Skeletal muscle tissue (tissue), 4 donors: ENCODE measurements around the gene NID2. TPM values are rescaled to one million over a fixed set of nuclear protein-coding genes. Genes with fewer than 3 reads are reported as not detected.

Experiments
- H3K27ac ChIP-seq: one replicate; pipeline ENCODE4 v1.7.0; 2013; ENCODE audit warnings: mild to moderate bottlenecking, low read depth, low read length, inconsistent platforms
- H3K27me3 ChIP-seq, 3 donors: one replicate each; pipeline ENCODE4 v1.7.0; 2013; ENCODE audit warnings: low read length in 3 of 3; ENCODE audit not compliant: control insufficient read depth in 3 of 3, insufficient read depth in 3 of 3
- H3K36me3 ChIP-seq, 3 donors: one replicate each; pipeline ENCODE4 v1.7.0; 2013; ENCODE audit warnings: low read length in 3 of 3; ENCODE audit not compliant: control insufficient read depth in 3 of 3, insufficient read depth in 3 of 3
- H3K4me1 ChIP-seq, 3 donors: one replicate each; pipeline ENCODE4 v1.7.0; 2013; ENCODE audit warnings: low read length in 3 of 3, mild to moderate bottlenecking in 3 of 3; ENCODE audit not compliant: control insufficient read depth in 3 of 3, insufficient read depth in 3 of 3
- H3K4me3 ChIP-seq, 3 donors: one replicate each; pipeline ENCODE4 v1.7.0; 2013; ENCODE audit warnings: low read length in 3 of 3
- H3K9ac ChIP-seq, 3 donors: one replicate each; pipeline ENCODE4 v1.7.0; 2013; ENCODE audit warnings: low read length in 3 of 3, mild to moderate bottlenecking in 3 of 3, moderate library complexity in 2 of 3, low read depth in 1 of 3
- H3K9me3 ChIP-seq, 3 donors: one replicate each; pipeline ENCODE4 v1.7.0; 2013; ENCODE audit warnings: low read length in 3 of 3; ENCODE audit not compliant: control insufficient read depth in 3 of 3
- total RNA-seq: library from RNA; depleted of rRNA; stranded (reverse); fragments of >200 nt; gene quantifications from one replicate; pipeline ENCODE4 v1.2.3, GENCODE V29; 2014
- donor health status: Osteomylitis.

Gene NID2
- total RNA-seq, 1 donor from 2014 or later, result 76.7 TPM

DNA sequence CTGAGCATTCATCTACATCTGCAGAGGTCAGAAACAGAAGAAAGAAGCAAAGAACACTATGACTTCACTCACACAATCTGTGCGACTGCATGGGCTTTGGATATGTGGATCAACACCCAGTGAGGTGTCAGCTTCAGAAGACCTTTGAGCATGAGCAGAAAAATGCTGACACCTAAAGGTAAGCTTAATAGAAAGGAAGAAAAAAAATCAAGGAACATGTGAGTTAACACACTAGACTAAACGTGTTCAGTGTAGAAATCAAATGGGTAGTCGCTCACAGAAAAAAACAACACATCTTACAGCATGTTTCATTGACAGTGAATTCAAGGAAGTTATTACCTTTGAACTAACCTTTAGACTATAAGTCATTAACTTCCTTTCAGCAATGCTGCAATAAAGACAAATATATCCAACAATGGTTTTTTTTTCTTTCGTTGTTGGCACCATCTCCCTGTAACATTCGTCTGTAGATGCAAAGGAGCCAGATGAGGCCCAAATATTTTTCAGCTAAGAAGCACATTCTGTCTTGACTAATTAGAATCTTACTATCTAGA is 48.6 kb downstream of the NID2 start:
- Histone ChIP-seq H3K4me1 (peaks cover 7 to 26% (median 25%) of the 10 kb centered on the region in 3 donors), H3K9ac (no peak overlapping the region), H3K9me3 (peaks cover 0 to 2% (median 0%) of the 10 kb centered on the region in 3 donors), H3K36me3 (peaks cover 0 to 6% (median 4%) of the 10 kb centered on the region in 3 donors), H3K27ac (no peak overlapping the region), H3K27me3 (peaks cover 0 to 5% (median 0%) of the 10 kb centered on the region in 3 donors), H3K4me3 (no peak overlapping the region)

DNA sequence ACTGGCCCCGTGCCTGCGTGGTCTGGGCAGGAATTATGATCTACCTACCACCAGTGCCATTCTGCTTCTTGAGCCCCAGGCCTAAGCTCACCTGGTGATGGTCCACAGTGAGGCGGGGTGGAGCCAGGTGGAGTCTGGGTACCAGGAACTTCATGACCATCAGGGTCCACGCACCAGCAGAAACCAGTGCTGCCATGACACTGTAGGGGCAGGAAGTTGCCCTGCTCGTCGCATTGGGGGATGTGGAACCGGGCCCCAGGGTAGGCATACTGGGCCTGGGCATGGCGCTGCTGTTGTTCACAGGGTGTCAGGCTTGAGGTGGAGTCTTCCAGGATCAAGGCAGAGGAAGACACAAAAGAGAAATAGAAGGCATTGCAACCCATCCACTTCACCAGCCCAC is 49.9 kb downstream of the NID2 start:
- Histone ChIP-seq H3K27me3 (peaks cover 0 to 5% (median 0%) of the 10 kb centered on the region in 3 donors), H3K36me3 (peaks cover 0 to 6% (median 5%) of the 10 kb centered on the region in 3 donors), H3K9me3 (no peaks in the 10 kb centered on the region), H3K9ac (no peak overlapping the region), H3K27ac (no peak overlapping the region), H3K4me3 (no peak overlapping the region), H3K4me1 (peaks cover 11 to 33% (median 32%) of the 10 kb centered on the region in 3 donors)

DNA sequence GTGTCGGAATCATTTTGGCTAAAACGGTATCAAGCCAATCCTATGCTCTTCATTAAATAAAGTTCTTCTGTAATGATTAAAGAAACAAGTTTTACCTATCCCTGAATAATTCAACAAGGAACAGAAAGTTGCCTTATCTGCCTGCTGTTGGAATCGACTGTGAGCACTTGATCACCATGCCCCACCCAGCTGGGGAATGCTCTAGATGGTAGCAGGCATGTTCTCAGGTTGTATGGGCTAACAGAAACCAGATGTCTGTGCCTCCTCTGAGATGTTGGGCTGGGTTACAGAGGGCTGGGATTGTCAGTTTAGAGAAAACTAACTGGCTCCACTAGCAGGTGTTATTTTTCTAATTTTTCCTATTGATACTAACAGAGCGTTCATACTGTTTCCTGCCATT is 50.6 kb downstream of the NID2 start:
- no peak overlapping the region for H3K4me3 ChIP-seq
- H3K9me3 ChIP-seq, result no peaks in the 10 kb centered on the region
- H3K9ac ChIP-seq, result no peak overlapping the region
- H3K36me3 ChIP-seq, result peaks cover 0 to 6% (median 6%) of the 10 kb centered on the region in 3 donors
- no peak overlapping the region for H3K27ac ChIP-seq
- peaks cover 14 to 40% (median 35%) of the 10 kb centered on the region in 3 donors for H3K4me1 ChIP-seq
- peaks cover 0 to 5% (median 0%) of the 10 kb centered on the region in 3 donors for H3K27me3 ChIP-seq

DNA sequence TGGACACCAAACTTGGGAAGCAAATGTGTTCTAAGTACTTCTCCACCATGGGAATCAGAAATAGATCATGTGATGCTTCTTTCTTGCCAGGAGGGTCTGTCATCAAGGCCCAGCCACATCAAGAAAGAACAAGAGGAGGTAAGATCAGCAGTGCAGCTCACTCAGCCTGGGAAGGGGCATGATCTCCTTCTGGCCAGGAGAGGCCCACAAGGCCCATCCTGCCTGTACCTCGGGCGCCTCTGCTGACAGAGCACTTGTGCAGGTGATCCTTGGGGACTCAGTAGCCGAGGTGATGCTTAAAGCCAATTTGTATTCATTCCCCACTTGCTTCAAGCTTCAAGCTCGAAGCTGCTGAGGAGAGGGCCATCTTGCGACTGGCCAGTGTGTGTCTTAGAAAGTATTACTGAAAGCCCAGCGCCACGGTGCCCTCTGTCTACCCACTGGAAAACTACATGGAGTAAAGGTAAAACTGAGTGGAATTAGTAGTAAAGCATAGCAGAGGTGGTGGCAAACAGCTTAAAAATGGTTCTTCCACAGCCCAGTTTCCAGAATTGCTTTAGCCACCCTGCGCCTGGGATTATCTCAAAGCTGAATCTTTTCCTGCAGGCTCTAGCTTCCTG is 53.3 kb downstream of the NID2 start:
- H3K36me3 ChIP-seq, result peaks cover 14 to 18% (median 17%) of the 10 kb centered on the region in 3 donors
- peaks cover 0 to 5% (median 0%) of the 10 kb centered on the region in 3 donors for H3K27me3 ChIP-seq
- no peaks in the 10 kb centered on the region for H3K9me3 ChIP-seq
- H3K27ac ChIP-seq, result no peak overlapping the region
- no peak overlapping the region for H3K4me3 ChIP-seq
- H3K4me1 ChIP-seq, result peaks cover 11 to 36% (median 31%) of the 10 kb centered on the region in 3 donors
- no peak overlapping the region for H3K9ac ChIP-seq

DNA sequence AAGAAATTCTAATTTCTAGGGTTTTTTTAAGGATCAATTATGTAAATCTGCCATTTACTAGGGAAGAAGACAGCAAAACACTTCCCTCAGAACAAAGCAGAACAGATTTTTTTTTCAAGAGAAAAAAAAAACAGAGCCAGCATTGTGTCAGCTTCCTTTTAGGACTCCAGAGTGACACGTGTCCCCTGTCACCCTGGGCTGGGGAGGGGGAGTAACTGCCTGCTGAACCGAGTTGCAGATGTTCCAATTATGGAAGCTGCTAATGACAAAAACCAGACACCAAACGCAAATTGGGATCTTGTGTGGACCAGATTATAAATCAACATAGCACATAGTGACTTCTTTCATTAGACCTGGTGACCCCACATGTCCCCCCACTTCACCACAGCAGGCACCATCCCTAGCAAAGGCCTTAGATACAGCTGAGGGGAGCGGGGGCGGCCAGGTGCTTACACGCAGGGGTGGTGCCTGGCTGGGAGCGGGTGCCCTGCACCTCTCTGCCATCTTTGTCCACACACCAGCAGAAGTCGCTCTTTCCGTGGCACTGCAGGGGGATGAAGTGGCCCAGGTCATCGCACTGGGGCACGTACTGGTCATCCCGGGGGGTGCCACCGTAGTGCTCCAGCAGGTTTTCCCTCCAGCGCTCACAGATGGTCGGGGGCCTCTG is 54.1 kb downstream of the NID2 start:
- no peak overlapping the region for H3K4me3 ChIP-seq
- peaks cover 0 to 5% (median 0%) of the 10 kb centered on the region in 3 donors for H3K27me3 ChIP-seq
- no peak overlapping the region for H3K27ac ChIP-seq
- H3K36me3 ChIP-seq, result peaks cover 17 to 24% (median 20%) of the 10 kb centered on the region in 3 donors
- peaks cover 11 to 35% (median 31%) of the 10 kb centered on the region in 3 donors for H3K4me1 ChIP-seq
- no peak overlapping the region for H3K9ac ChIP-seq
- no peaks in the 10 kb centered on the region for H3K9me3 ChIP-seq

DNA sequence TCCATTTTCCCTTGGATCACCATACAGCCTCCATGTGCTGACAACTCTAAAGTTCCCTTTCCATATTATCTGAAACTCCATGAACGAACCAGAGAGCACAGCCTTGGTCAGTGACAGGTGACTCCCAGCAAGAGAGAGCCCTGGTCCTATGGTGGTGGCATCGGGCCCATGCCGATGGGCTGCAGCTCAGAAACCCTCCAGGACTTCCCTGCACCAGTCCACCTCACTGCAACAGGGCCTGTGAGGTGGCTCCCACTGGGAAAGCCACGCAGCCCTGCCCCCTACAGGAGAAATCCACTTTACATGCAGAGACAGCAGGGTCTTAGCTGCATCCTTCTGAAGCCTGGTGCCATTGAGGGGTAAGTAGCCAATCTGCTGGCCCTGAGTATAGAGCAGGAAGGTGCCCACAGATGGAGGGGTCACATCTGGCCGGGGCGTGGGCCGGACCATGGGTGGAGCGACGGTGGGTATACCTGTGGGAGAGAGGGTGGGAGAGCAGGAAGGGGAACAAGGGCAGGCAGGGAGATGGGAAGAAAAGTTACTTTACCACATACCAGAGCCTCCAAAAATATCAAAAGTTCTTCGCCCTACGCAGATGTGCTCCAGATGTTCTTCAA is 54.8 kb downstream of the NID2 start:
- peaks cover 11 to 31% (median 31%) of the 10 kb centered on the region in 3 donors for H3K4me1 ChIP-seq
- peaks cover 17 to 28% (median 27%) of the 10 kb centered on the region in 3 donors for H3K36me3 ChIP-seq
- H3K27me3 ChIP-seq, result peaks cover 0 to 5% (median 0%) of the 10 kb centered on the region in 3 donors
- H3K9ac ChIP-seq, result no peak overlapping the region
- H3K9me3 ChIP-seq, result no peaks in the 10 kb centered on the region
- H3K27ac ChIP-seq, result no peak overlapping the region
- no peak overlapping the region for H3K4me3 ChIP-seq

DNA sequence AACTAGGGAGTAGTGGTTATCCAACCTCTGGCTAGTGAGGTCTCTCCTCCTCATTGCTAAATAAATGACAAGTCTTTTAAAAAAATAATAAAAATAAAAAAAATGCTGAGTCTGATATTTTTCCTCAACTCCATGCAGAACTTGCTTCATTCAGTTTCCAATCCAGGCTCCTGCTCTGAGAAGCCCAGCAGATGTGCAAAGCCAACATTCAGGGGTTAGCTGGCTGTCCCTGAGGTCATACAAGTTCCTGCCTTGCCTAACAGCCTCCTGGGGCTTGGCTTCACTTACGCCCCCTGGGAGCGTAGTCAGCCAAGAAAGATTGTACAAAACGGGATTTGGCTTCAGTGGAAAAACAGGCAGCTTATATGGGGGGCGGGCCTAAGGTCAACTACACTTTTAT is 56.2 kb downstream of the NID2 start:
- peaks cover 11 to 31% (median 29%) of the 10 kb centered on the region in 3 donors for H3K4me1 ChIP-seq
- peak overlapping the region; percentile 4 for H3K27ac ChIP-seq
- no peak overlapping the region for H3K4me3 ChIP-seq
- H3K9ac ChIP-seq, result no peak overlapping the region
- no peaks in the 10 kb centered on the region for H3K9me3 ChIP-seq
- no peaks in the 10 kb centered on the region for H3K27me3 ChIP-seq
- H3K36me3 ChIP-seq, result peaks cover 22 to 37% (median 35%) of the 10 kb centered on the region in 3 donors

DNA sequence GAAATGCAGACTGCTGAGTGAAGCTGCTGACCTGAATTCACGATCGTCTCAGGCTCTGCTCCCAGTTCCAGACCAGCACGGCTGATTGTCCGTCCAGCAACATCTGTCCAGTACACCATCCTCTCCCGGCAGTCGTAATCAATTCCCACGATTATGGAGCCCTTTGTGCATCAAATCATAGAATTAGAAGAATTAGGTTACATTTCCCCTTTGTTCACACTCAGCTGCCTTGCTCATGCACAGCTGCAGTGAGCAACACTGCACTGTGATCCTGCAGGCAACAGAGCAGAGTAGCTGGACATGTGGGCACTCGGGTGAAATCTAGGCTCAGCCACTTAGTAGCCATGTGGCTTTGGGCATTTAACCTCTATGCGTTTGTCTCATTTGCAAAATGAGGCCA is 57.3 kb downstream of the NID2 start:
- H3K9me3 ChIP-seq, result no peaks in the 10 kb centered on the region
- H3K36me3 ChIP-seq, result peaks cover 23 to 43% (median 42%) of the 10 kb centered on the region in 3 donors
- H3K27ac ChIP-seq, result no peak overlapping the region
- H3K4me1 ChIP-seq, result peaks cover 11 to 31% (median 29%) of the 10 kb centered on the region in 3 donors
- H3K4me3 ChIP-seq, result no peak overlapping the region
- H3K27me3 ChIP-seq, result no peaks in the 10 kb centered on the region
- no peak overlapping the region for H3K9ac ChIP-seq

DNA sequence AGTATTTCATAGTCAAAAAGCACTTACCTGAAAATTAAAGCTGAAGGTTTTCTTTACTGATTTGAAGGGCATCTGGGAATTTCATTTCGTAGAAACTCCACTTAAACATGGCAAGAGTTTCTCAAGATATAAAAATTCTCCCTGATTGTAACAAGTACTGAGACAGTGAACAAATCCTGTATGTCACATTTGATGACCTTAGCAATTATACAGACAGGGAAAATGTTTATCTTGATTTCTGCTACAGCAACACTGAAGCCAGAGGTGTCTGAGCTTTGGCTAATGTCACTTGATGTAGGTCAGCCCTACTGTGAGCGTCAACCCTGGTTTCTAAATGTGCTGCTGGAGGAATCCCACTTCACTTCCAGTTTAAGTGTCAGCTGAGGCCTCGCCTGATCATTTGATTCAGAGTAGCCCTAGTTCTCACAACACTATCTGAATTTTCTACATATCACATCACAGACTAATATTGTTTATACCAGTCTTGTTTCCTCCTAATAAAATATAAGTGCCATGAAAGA is 58.6 kb downstream of the NID2 start:
- H3K27ac ChIP-seq, result no peak overlapping the region
- peaks cover 7 to 22% (median 22%) of the 10 kb centered on the region in 3 donors for H3K4me1 ChIP-seq
- peaks cover 30 to 56% (median 55%) of the 10 kb centered on the region in 3 donors for H3K36me3 ChIP-seq

More for the DNA sequence above, 58.6 kb downstream of the NID2 start:
- Histone ChIP-seq H3K27me3 (no peaks in the 10 kb centered on the region), H3K9me3 (no peaks in the 10 kb centered on the region), H3K4me3 (no peak overlapping the region), H3K9ac (no peak overlapping the region)
